HG03039 (cell line): Measurements from ENCODE around the gene APOF.
"Not testable (repeated sequence)": the region's sequence is repeated elsewhere in the genome, so short reads cannot be mapped to it uniquely, and the experiment has no call there.

ENCODE experiments used
- ATAC-seq: cut with Tn5 transposase; IDR thresholded peaks from one replicate; pipeline ENCODE4 v1.9.1; 2021; ENCODE audit warnings: mild to moderate bottlenecking, moderate library complexity; ENCODE audit not compliant: unreplicated experiment

Gene APOF, protein sequence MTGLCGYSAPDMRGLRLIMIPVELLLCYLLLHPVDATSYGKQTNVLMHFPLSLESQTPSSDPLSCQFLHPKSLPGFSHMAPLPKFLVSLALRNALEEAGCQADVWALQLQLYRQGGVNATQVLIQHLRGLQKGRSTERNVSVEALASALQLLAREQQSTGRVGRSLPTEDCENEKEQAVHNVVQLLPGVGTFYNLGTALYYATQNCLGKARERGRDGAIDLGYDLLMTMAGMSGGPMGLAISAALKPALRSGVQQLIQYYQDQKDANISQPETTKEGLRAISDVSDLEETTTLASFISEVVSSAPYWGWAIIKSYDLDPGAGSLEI

DNA sequence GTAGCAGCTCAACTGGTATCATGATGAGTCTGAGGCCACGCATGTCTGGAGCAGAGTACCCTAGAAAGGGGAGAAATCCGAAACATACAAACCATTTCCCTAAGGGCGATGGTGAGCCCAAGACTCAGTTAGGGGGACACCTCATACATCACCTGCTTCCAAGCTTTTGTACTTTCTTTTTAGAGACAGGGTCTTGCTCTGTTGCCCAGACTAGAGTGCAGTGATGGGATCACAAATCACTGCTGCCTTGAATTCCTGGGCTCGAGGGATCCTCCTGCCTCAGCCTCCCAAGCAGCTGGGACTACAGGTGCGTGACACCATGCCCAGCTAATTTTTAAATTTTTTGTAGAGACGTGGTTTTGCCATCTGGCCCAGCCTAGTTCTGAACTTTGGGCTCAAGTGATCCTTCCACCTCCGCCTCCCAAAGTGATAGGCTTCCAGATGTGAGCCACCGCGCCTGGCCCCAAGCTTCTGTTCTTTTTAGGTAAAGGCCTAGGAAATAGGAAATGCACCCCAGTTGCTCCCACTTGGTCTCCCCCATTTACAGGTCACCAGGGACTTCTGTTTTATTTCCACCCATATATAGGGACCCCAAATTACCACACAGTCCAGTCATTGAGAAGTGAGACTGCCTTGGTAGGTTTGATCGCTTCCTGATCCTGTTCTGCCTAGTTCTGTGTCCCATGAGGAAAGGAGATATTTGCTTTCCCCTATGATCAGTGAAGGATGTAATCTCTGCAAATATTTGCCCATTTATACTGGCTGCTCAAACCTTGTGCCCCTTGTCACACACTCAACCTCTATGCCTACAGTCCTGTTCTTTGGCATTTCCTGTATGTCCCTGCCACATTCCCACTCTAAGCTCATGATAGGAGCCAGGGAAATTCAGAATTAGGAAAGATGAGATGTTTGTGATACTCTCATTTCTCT is at the start of gene APOF:
Gene APOF (minus strand): TSS at position 728 of the 930 bp plus-strand sequence. CDS start 112 bp downstream, at position 616.
- no peak for ATAC-seq

DNA sequence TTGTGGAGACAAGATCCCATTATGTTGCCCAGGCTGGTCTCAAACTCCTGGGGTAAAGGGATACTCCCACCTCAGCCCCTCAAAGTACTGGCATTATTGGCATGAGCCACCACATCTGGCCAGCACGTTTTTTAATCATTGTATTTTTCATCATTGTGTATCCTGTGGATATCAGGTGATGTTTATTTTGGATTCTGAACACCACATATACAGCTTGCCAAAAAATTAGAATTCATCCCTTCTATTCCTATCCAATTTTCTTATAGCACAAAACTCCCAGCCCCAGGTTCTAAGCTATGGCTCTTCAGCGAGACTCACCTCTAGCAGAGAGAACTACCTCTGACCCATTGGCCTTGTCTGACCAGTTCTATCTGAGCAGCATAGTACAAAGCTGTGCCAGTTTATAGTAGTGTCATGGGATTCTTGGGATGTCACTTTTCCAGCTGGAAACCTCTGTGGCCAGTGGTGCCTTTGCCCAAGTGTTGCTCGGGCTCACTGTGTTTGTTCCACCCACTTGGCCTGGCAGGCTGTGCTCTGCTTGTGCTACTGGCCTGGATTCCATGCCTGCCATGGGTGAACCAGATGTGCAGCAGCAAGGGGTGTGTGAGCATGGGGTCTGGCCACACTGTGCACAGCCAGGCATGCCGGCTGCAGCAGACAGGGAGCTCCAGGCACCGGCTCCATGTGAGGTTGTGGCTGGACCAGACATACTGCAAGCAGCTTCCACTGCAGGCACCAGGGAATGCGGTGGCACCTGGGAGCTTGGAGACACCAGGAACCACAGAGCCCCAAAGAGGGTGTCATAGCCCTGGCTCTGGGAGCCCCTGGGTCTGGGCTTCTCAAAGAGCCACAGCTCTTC is 49.4 kb upstream of the APOF start:
- ATAC-seq: no peak

DNA sequence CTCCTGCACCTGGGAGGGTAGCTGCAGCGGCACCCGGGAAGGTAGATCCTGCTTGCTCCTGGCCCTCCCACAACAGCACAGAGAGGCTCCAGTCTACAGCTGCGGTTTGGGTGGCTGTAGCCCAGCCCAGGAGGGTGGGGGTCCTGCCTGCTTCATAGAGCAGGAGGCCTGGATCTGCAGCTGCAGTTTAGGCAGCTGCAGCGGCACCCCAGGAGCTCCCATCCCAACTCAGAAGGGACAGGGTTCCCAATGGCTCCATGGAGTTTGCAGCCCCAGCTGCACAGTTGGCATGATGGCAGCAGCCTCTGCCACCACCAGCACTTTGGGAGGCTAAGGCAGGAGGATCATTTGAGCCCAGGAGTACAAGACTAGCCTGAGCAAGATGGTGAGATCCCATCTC is 48.1 kb upstream of the APOF start:
- no peak for ATAC-seq

DNA sequence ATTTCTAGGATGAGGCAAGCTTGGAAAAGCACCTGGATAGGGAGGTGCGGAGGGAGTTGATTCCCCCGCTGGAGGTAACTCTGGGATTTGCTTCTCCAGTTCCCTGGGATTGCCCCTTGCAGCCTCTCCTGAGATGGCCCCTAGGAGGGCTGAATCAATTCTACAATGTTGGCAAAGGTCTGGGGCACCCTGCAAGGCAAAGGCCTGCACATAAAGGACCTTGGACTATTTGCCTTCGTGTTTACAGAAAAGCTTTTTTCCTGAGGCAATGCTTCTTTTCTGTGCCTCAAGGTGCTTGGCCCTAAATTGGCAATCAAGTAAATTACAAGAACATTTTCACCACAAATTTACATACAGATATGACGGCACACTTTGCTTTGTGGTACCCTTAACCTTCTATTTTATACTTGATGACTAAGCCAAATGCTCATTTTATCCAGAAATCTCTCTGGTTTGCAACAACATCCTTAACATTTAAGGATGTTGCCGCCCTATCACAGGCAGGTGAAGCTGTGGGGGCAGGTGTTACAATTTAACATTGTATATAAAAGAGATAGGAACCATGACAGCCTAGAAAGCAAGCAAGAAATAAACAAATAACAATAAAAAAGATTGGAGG is 46.3 kb upstream of the APOF start:
- no peak for ATAC-seq

DNA sequence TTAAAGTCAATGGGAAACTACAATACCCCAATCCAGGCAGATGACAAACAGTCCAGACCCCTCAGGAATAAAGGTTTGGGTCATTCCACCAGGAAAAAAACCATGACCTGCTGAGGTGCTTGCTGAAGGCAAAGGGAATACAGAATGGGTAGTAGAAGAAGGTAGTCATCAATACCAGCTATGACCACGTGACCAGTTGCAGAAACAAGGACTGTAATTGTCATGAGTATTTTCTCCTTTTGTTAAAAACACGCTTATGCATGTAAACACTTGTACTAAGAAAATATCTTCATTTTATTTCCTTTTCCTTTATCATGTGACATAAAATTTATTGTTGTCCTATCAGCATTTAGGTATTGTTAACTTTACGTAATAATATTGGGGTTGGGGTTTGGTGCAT is 41.6 kb upstream of the APOF start:
- ATAC-seq: not testable (repeated sequence)

DNA sequence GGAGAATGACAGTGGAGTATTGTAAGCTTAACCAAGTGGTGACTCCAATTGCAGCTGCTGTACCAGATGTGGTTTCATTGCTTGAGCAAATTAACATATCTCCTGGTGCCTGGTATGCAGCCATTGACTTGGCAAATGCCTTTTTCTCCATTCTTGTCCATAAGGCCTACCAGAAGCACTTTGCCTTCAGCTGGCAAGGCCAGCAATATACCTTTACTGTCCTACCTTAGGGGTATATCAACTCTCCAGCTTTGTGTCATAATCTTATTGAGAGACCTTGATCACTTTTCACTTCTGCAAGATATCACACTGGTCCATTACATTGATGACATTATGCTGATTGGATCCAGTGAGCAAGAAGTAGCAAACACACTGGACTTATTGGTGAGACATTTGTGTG is 39.0 kb upstream of the APOF start:
- ATAC-seq: not testable (repeated sequence)

DNA sequence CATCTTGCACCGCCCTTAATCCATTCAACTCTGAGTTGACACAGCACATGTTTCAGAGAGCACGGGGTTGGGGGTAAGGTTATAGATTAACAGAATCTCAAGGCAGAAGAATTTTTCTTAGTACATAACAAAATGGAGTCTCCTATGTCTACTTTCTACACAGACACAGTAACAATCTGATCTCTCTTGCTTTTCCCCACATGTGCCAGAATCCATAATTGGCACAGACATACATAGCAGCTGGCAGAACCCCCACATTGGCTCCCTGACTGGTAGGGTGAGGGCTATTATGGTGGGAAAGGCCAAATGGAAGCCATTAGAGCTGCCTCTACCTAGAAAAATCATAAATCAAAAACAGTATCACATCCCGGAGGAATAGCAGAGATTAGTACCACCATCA is 38.5 kb upstream of the APOF start:
- not testable (repeated sequence) for ATAC-seq

DNA sequence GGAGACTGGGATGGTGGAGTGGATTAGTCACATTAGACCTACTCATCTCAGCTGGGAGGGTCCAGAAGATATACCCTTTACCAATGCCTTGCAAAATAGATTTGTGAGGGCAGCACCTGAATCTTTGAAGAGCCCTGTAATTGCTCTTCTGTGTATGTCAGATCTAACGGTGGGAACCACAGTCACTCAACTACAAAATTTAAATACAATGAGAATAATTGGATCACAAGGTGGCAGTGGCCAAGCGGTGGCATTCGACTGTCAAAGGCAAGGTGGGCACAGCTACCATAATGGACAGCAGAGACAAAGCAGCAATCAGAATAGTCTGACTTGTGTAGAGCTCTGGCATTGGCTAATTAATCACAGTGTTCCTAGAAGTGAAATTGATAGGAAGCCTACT is 36.8 kb upstream of the APOF start:
- not testable (repeated sequence) for ATAC-seq

DNA sequence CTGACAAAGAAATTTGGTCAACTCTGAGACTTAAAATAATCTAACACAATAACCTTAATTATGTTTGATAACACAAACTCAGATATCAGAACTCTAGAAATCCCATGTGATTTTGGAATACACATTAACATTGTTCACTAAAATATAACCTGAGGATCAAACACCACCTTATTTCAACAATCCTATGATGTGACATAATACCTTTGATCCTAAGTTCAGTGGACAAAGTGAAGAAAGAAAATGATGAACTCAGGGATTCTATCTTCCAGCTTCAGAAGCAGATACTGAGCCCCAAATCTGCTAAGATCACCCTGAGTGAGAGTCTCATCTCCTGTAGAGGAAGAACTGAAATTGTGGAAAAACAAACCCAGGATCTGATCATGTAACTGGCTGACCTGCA is 35.7 kb upstream of the APOF start:
- ATAC-seq: no peak

DNA sequence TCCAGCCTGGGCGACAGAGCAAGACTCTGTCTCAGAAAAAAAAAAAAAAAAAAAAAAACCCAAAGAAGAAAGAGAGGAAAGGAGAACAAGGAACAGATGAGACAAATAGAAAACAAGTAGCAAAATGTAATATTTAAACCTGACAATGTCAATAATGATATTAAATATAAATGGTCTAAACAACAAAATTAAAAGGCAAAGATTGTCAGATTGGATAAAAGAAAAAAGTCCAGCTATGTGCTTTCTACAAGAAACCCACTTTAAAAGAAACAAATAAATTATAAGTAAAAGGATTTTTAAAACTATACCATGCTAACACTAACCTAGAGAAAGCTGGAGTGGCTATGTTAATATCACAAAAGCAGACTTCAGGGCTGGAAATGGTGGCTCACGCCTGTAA is 29.7 kb upstream of the APOF start:
- ATAC-seq: no peak

DNA sequence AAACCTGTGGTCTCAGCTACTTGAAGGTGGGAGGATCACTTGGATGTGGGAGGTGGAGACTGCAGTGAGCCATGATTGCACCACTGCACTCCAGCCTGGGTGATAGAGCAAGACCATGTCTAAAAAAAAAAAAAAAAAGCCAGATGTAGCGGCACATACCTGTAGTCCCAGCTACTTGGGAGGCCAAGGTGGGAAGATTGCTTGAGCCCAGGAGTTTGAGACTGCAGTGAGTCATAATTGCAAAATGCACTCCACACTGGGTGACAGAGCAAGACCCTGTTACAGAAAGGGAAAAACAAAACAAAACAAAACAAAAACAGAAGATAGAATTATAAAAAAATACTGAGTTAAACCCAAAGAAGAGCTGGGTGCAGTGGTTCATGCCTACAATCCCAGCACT is 29.1 kb upstream of the APOF start:
- no peak for ATAC-seq

DNA sequence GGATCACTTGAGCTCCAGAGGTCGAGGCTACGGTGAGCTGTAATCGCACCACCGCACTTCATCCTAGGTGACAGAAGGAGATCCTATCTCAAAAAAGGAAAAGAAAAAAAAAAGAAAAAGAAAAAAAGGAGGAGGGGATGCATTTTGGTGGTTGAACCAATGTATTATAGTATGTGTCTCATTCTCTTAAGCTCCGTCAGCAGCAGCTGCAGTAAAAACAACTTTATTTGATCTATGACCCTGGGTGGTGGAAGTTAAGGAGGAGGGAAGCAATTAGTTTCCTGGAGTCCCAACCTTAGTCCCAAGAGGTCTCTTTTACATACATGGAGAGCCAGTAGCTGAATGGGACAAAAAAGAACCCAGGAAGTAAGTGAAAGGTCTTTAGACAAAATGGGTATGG is 26.8 kb upstream of the APOF start:
- no peak for ATAC-seq

DNA sequence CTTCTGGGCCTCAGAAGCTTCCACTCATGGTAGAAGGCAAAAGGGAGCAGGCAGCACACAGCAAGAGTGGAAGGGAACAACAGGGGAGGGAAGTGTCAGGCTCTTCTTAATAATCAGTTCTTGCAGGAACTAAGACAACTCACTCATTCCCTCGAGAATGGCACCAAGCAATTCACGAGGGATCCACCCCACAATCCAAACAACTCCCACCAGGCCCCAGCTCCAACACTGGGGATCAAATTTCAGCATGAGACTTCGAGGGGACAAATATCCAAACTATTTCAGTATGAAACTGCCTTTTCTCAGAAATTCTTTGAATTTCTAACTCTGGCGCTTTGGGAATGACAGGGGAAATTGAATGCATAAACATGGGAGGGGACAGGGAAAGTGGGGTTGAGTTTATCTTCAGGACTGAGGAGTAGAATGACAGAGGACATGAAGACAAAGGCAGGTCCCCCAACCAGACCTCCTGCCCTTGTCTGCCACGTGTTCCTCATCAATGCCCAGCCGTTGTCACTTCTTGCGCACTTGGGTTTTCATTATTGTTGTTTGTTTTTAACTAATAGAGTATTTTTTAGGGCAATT is 24.6 kb upstream of the APOF start:
- ATAC-seq: no peak

DNA sequence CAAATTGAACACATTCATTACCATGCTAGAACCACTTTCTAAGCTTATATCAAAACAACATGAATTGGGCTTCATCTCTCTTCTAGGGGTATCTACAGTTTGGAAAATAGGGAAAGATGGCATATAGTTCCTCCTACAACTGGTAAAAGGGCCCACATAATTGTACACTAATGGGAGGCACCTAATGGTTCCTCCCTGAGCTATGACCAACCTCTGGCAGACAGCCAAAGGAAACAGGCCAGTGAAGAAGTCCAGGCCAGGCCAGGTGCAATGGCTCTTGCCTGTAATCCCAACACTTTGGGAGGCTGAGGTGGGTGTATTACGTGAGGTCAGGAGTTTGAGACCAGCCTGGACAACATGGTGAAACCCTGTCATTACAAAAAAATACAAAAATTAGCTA is 23.2 kb upstream of the APOF start:
- ATAC-seq: no peak

DNA sequence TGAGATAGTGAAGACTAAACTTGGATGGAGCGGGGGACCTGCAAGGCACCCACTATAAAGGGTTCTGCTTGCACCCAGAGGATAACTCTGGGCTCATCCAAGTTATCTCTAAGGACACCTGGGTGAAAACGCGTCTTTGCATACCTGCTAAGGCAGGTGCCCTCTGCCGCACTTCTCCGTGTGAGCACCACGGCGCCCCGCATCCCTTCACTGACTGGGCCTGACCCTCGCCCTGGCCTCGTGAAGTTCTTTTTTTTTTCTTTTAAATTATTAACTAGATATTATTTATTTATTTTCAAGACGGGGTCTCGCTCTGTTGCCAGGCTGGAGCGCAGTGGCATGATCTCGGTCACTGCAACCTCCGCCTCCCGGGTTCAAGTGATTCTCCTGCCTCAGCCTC is 20.0 kb upstream of the APOF start:
- no peak for ATAC-seq

DNA sequence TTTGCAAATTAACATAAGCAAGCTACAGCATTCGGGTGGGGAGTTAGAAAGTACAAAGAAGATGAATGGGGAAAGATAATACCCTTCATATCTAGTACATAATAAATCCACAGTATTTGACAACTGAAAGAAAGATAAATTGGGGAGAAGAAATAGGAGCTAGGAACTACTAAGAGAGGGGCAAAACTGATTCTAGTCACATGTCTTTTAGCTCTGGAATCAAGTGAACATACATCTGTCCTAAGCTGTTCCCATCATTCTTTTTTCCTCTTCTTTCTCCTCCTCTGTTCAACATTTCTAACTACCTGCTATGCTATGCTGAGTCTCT is 15.3 kb upstream of the APOF start:
- no peak for ATAC-seq

DNA sequence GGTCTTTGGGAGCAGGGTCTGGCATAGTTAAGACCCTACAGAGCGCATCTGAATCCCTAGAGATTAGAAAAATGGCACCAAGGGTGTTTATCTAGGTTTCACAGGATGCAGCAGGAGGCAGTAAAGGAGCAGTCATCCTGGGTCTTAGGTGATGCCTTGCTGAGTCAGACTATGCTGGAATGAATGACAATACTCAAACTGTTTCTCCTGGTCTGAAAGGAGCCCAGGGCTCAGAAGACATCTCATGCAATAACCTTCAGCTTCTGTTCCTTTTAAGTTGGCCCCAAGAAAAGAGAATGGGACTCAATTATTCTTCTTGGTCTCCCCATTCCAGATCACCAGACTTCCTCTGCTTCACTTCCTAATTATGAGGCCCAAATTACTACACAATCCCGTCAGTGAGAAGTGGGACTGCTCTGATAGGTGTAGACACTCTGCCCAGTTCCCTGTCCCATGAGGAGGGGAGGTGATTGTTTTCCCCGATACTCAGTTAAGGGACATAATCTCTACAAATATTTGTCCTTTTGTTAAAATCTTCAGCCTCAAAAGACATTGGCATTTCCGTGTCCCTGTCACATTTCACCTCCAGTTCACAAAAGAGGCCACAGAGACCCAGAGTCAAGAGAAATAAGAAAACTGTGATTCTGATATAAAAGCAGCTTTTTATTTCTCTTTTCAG is 14.8 kb upstream of the APOF start:
- ATAC-seq: no peak

DNA sequence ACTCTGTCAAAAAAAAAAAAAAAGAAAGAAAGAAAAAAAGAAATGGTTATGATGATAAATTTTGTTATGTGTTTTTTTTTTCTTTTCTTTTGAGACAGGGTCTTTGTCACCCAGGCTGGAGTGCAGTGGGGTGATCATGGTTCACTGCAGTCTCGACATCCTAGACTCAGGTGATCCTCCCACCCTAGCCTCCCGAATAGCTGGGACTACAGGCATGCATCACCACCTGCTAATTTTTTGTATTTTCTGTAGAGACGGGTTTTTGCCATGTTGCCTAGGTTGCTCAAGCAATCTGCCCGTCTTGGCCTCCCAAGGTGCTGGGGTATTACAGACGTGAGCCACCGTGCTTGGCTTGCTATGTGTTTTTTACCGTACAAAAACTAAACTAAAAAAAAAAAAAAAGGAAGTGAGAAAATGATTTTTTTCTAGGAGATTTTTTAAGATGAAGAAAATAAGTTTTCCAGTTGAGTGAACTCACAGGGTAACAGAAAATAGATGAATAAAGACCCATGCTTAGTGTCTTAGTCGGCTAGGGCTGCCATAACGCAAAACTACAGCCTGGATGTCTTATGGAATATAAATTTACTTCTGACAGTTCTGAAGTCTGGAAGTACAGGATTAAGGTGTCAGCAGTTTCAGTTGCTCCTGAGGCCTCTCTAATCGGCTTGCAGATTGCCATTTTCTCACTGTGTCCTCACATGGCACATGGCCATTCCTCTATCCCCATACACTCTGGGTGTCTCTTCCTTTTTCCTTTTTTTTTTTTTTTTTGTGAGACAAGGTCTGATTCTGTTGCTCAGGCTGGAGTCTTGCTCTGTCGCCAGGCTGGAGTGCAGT is 13.2 kb upstream of the APOF start:
- no peak for ATAC-seq
